Mesenchymal stem cell (in vitro differentiated cells and primary cell): Measurements from ENCODE around the gene SLCO3A1.
A peak's percentile ranks its signal among the peaks of the same experiment; 100 is the strongest.

Experiments
- DNase-seq: peaks from one replicate; pipeline ENCODE4 v3.0.0-alpha.2; 2013
- H2AFZ ChIP-seq: one replicate; pipeline ENCODE4 v1.6.1; 2013; ENCODE audit warnings: low read depth, mild to moderate bottlenecking, control low read depth, inconsistent platforms, low read length, moderate library complexity
- H2AK5ac ChIP-seq: 2 replicates; pipeline ENCODE4 v1.6.1; 2013; ENCODE audit warnings: low read length, moderate library complexity, mild to moderate bottlenecking, inconsistent platforms; ENCODE audit not compliant: severe bottlenecking
- H2BK120ac ChIP-seq: one replicate; pipeline ENCODE4 v1.6.1; 2013; ENCODE audit warnings: low read depth, mild to moderate bottlenecking, inconsistent platforms, low read length, moderate library complexity
- H2BK12ac ChIP-seq, 2 experiments: one replicate each; pipeline ENCODE4 v1.6.1; 2013; ENCODE audit warnings: inconsistent platforms in 2 of 2, low read length in 2 of 2, mild to moderate bottlenecking in 2 of 2, moderate library complexity in 2 of 2, control low read depth in 1 of 2
- H2BK15ac ChIP-seq: one replicate; pipeline ENCODE4 v1.6.1; 2013; ENCODE audit warnings: mild to moderate bottlenecking, low read depth, inconsistent platforms; ENCODE audit not compliant: poor library complexity, severe bottlenecking
- H2BK5ac ChIP-seq: 2 replicates; pipeline ENCODE4 v1.6.1; 2013; ENCODE audit warnings: low read depth, mild to moderate bottlenecking, low read length, control low read depth, inconsistent platforms; ENCODE audit not compliant: poor library complexity, severe bottlenecking
- H3K14ac ChIP-seq, 2 experiments: one replicate each; pipeline ENCODE4 v1.6.1; 2013; ENCODE audit warnings: inconsistent platforms in 2 of 2, low read length in 2 of 2, control low read depth in 1 of 2, mild to moderate bottlenecking in 1 of 2, moderate library complexity in 1 of 2
- H3K18ac ChIP-seq, 2 experiments: one replicate each; pipeline ENCODE4 v1.6.1; 2013; ENCODE audit warnings: inconsistent platforms in 2 of 2, low read length in 2 of 2, control low read depth in 1 of 2, low read depth in 1 of 2, mild to moderate bottlenecking in 1 of 2
- H3K23ac ChIP-seq, 2 experiments: one replicate each; pipeline ENCODE4 v1.6.1; 2013; ENCODE audit warnings: inconsistent platforms in 2 of 2, low read length in 2 of 2, mild to moderate bottlenecking in 2 of 2, moderate library complexity in 2 of 2, control low read depth in 1 of 2
- H3K27ac ChIP-seq: 2 replicates; pipeline ENCODE4 v1.5.1; 2013; ENCODE audit warnings: mild to moderate bottlenecking, moderate library complexity, low read length, control low read depth, inconsistent platforms; ENCODE audit not compliant: poor library complexity, severe bottlenecking
- H3K27me3 ChIP-seq, 2 experiments: 2 replicates each; pipeline versions ENCODE4 v1.6.1 to v1.7.0; 2013; ENCODE audit warnings: low read length in 2 of 2, mild to moderate bottlenecking in 2 of 2, moderate library complexity in 2 of 2, control low read depth in 1 of 2, inconsistent platforms in 1 of 2; ENCODE audit not compliant: control insufficient read depth in 1 of 2, insufficient read depth in 1 of 2
- H3K36me3 ChIP-seq, 2 experiments: 2 replicates each; pipeline versions ENCODE4 v1.6.1 to v1.7.0; 2013; ENCODE audit warnings: low read length in 2 of 2, control low read depth in 1 of 2, inconsistent platforms in 1 of 2, low read depth in 1 of 2, mild to moderate bottlenecking in 1 of 2; ENCODE audit not compliant: insufficient read depth in 2 of 2, control insufficient read depth in 1 of 2
- H3K4ac ChIP-seq, 2 experiments: one replicate each; pipeline ENCODE4 v1.6.1; 2013; ENCODE audit warnings: inconsistent platforms in 2 of 2, low read length in 2 of 2, mild to moderate bottlenecking in 2 of 2, moderate library complexity in 2 of 2, control low read depth in 1 of 2, low read depth in 1 of 2
- H3K4me1 ChIP-seq: 2 replicates; pipeline ENCODE4 v1.6.1; 2013; ENCODE audit warnings: low read depth, low read length, control low read depth; ENCODE audit not compliant: control insufficient read depth, insufficient read depth
- H3K4me2 ChIP-seq: 2 replicates; pipeline ENCODE4 v1.6.1; 2013; ENCODE audit warnings: low read length, mild to moderate bottlenecking, inconsistent platforms; ENCODE audit not compliant: poor library complexity, severe bottlenecking
- H3K4me3 ChIP-seq, 2 experiments: 2 replicates each; pipeline versions ENCODE4 v1.5.1 to v1.7.0; 2013; ENCODE audit warnings: low read length in 2 of 2, mild to moderate bottlenecking in 2 of 2, control low read depth in 1 of 2, low read depth in 1 of 2; ENCODE audit not compliant: insufficient read depth in 1 of 2
- H3K79me1 ChIP-seq: replicated peaks from 2 replicates; pipeline ENCODE4 v1.6.1; 2013; ENCODE audit warnings: mild to moderate bottlenecking, control low read depth, low read length, inconsistent platforms; ENCODE audit not compliant: poor library complexity, severe bottlenecking
- H3K9ac ChIP-seq: 2 replicates; pipeline ENCODE4 v1.7.0; 2013; ENCODE audit warnings: mild to moderate bottlenecking, low read length, moderate library complexity
- H3K9me3 ChIP-seq: 2 replicates; pipeline ENCODE4 v1.7.0; 2013; ENCODE audit warnings: mild to moderate bottlenecking, low read length; ENCODE audit not compliant: control insufficient read depth
- H4K8ac ChIP-seq: one replicate; pipeline ENCODE4 v1.6.1; 2013; ENCODE audit warnings: inconsistent platforms, mild to moderate bottlenecking, low read length, moderate library complexity
- H4K91ac ChIP-seq: one replicate; pipeline ENCODE4 v1.6.1; 2013; ENCODE audit warnings: mild to moderate bottlenecking, low read length, inconsistent platforms
- WGBS: methylation state at CpG from one replicate; pipeline ENCODE4 v1.1.7; 2013; ENCODE audit warnings: mixed read lengths; 5-methylcytosine and 5-hydroxymethylcytosine counted together

Gene SLCO3A1

DNA sequence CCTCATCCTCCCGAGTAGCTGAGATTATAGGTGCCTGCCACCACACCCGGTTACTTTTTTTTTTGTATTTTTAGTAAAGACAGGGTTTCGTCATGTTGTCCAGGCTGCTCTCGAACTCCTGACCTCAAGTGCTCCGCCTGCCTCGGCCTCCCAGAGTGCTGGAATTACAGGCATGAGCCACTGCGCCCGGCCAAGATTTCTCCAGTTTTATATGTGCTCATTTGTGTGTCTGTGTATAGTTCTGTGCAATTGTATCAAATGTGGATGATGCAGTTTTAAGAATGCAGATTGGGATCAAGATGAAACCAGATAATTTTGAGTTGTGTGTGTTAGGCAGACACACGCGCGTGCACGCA, 68.3 kb downstream of the SLCO3A1 start:
- peaks cover 0 to under 1% of the 10 kb centered on the region in 2 experiments for H3K36me3 ChIP-seq
- H2BK15ac ChIP-seq, result no peak overlapping the region
- no peak overlapping the region for H2AFZ ChIP-seq
- no peak overlapping the region for H3K14ac ChIP-seq
- H3K4me2 ChIP-seq, result no peak overlapping the region
- no peaks in the 10 kb centered on the region for H3K9me3 ChIP-seq
- no peak overlapping the region for H3K18ac ChIP-seq
- 88% methylated on average over 12 of the region's 12 CpGs for WGBS
- peak overlapping the region in 1 of 2 experiments; percentile 23 for H3K4me3 ChIP-seq
- H3K27me3 ChIP-seq, result no peaks in the 10 kb centered on the region
- peak overlapping the region; percentile 45 for H3K9ac ChIP-seq
- no peaks in the 10 kb centered on the region for H3K4me1 ChIP-seq
- H3K27ac ChIP-seq, result no peak overlapping the region
- peaks cover 2% of the 10 kb centered on the region for H3K79me1 ChIP-seq
- H2BK12ac ChIP-seq, result no peak overlapping the region
- H4K91ac ChIP-seq, result no peak overlapping the region
- H2AK5ac ChIP-seq, result no peak overlapping the region
- H3K4ac ChIP-seq, result no peak overlapping the region
- H2BK5ac ChIP-seq, result no peak overlapping the region
- no peak overlapping the region for H3K23ac ChIP-seq
- no peak for DNase-seq
- no peak overlapping the region for H2BK120ac ChIP-seq
- H4K8ac ChIP-seq, result no peak overlapping the region

DNA sequence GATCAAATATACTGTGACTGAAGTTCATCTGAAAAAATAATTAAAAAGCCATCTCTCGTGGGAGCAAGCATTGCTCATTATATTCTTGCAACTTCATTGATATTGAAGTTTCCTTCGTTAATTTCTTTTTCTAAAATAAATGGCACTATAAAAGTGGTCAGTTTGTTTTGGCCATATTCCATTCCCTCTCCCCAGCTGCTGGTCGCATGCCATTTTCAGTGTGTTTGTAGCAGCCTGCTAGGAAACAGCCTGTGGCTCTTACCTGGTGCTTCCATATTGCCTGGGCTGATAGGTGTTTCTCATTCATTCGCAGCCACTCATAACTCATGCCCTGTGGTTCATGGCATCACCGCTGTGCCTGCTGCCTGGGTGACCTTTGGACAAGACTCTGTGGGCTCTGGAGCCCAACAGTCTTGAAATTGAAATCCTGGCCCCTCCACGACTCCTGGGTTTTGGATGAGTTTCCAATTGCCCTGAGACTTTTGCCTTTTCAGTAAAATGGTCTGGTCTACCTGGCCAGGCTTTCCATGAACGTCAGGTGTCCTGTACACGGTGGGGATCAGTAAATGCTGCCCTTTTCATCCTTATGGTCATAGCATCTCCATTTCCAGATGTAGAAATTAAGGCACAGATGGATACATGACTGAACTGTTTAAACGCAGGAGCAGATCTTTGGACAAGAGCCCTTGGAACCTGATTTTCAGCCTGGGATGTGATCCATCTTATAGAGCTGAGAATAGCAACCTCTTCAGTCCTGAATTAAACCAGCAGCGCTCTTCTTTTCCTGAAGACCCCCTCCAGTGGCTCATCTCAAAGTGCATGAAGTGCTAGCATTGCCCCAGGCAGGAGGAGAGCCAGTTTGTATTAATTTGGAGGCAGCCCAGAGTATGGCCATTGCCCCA, 69.4 kb downstream of the SLCO3A1 start:
- Histone ChIP-seq H3K9me3 (no peaks in the 10 kb centered on the region), H3K9ac (peak overlapping the region; percentile 45), H3K4me2 (no peak overlapping the region), H3K4ac (no peak overlapping the region), H3K18ac (no peak overlapping the region), H3K14ac (no peak overlapping the region), H4K91ac (no peak overlapping the region), H2BK12ac (no peak overlapping the region), H3K27me3 (no peaks in the 10 kb centered on the region), H2BK5ac (no peak overlapping the region), H2BK15ac (no peak overlapping the region), H3K36me3 (no peaks in the 10 kb centered on the region), H4K8ac (no peak overlapping the region), H3K27ac (no peak overlapping the region), H3K23ac (no peak overlapping the region), H3K79me1 (peaks cover 2% of the 10 kb centered on the region), H2AFZ (no peak overlapping the region), H2BK120ac (no peak overlapping the region), H2AK5ac (no peak overlapping the region), H3K4me1 (no peaks in the 10 kb centered on the region), H3K4me3 (no peak overlapping the region)
- no peak for DNase-seq
- WGBS, result 60% methylated on average over 8 of the region's 10 CpGs

DNA sequence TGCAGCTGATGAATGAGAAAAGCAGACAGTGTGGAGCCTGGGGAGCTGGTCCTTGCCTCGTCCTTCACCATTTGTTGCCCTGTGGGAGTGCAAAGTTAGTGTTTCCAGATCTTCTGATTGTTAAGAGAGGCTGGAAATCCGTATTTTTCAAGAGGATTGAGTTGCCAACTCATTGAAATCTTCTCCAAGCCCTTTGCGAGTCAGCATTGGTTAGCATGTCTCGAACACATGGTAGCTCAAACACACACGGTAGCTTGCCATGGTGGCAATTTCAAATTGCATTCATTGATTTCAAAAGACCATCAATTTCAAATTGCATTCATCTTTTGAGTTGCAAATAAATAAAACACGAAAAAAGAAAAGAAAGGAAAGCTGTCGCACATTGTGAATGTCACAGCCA, 70.7 kb downstream of the SLCO3A1 start:
- no peak overlapping the region for H3K4me3 ChIP-seq
- no peak overlapping the region for H3K27ac ChIP-seq
- H3K27me3 ChIP-seq, result no peaks in the 10 kb centered on the region
- no peak overlapping the region for H3K4ac ChIP-seq
- H4K91ac ChIP-seq, result no peak overlapping the region
- no peak for DNase-seq
- H2BK120ac ChIP-seq, result no peak overlapping the region
- no peak overlapping the region for H4K8ac ChIP-seq
- no peaks in the 10 kb centered on the region for H3K9me3 ChIP-seq
- no peak overlapping the region for H3K23ac ChIP-seq
- H3K14ac ChIP-seq, result no peak overlapping the region
- no peak overlapping the region for H3K18ac ChIP-seq
- no peak overlapping the region for H2BK12ac ChIP-seq
- no peak overlapping the region for H3K4me2 ChIP-seq
- WGBS, result 68% methylated on average over 7 of the region's 7 CpGs
- H3K4me1 ChIP-seq, result no peaks in the 10 kb centered on the region
- no peak overlapping the region for H2AFZ ChIP-seq
- no peak overlapping the region for H2AK5ac ChIP-seq
- no peak overlapping the region for H2BK15ac ChIP-seq
- H3K79me1 ChIP-seq, result peaks cover 1% of the 10 kb centered on the region
- no peaks in the 10 kb centered on the region for H3K36me3 ChIP-seq
- no peak overlapping the region for H2BK5ac ChIP-seq
- no peak overlapping the region for H3K9ac ChIP-seq

DNA sequence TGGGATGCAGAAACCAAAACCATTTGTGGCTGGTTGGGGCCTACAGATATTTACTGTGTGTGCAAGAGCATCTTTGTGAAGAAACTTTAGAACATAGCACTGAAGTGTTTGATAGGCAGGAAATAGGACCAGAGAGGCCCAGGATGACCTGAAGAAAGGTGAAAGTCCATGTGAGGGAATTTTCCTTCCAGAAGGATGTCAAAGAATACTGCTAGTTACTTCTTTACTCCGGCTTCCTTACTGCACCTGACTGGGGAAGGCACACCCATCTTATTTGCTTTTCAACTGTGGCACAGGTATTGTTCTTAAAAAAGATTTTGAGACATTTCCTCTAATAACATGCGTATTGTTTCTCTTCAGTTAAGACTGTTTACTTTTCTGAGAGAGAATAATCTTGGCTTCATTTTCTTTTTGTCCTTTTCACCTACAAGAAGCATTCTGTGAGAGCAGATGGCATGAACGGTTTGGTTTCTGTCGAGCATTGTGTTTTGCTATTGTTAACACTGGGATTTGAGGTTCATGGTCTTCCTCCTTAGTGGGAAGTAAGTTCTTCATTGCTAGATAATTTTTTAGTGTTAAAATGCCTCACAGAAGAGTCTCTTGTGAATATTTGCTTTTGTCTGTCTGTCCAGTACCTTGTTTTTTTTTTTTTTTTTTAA, 71.5 kb downstream of the SLCO3A1 start:
- H4K8ac ChIP-seq, result no peak overlapping the region
- no peak overlapping the region for H3K9ac ChIP-seq
- H3K4me1 ChIP-seq, result no peaks in the 10 kb centered on the region
- H2BK12ac ChIP-seq, result no peak overlapping the region
- no peak overlapping the region for H3K23ac ChIP-seq
- no peak overlapping the region for H3K18ac ChIP-seq
- no peak for DNase-seq
- H3K79me1 ChIP-seq, result no peaks in the 10 kb centered on the region
- no peak overlapping the region for H2BK120ac ChIP-seq
- H3K27me3 ChIP-seq, result no peaks in the 10 kb centered on the region
- H3K4me3 ChIP-seq, result no peak overlapping the region
- H2BK5ac ChIP-seq, result no peak overlapping the region
- WGBS, result 93% methylated on average over 2 of the region's 4 CpGs
- no peak overlapping the region for H3K4me2 ChIP-seq
- H4K91ac ChIP-seq, result no peak overlapping the region
- no peak overlapping the region for H2BK15ac ChIP-seq
- no peak overlapping the region for H2AK5ac ChIP-seq
- no peaks in the 10 kb centered on the region for H3K36me3 ChIP-seq
- H3K9me3 ChIP-seq, result no peaks in the 10 kb centered on the region
- H2AFZ ChIP-seq, result no peak overlapping the region
- H3K14ac ChIP-seq, result no peak overlapping the region
- no peak overlapping the region for H3K27ac ChIP-seq
- no peak overlapping the region for H3K4ac ChIP-seq
